ENCODE results near the gene RASAL1.

RASAL1 gene, protein sequence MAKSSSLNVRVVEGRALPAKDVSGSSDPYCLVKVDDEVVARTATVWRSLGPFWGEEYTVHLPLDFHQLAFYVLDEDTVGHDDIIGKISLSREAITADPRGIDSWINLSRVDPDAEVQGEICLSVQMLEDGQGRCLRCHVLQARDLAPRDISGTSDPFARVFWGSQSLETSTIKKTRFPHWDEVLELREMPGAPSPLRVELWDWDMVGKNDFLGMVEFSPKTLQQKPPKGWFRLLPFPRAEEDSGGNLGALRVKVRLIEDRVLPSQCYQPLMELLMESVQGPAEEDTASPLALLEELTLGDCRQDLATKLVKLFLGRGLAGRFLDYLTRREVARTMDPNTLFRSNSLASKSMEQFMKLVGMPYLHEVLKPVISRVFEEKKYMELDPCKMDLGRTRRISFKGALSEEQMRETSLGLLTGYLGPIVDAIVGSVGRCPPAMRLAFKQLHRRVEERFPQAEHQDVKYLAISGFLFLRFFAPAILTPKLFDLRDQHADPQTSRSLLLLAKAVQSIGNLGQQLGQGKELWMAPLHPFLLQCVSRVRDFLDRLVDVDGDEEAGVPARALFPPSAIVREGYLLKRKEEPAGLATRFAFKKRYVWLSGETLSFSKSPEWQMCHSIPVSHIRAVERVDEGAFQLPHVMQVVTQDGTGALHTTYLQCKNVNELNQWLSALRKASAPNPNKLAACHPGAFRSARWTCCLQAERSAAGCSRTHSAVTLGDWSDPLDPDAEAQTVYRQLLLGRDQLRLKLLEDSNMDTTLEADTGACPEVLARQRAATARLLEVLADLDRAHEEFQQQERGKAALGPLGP

DNA sequence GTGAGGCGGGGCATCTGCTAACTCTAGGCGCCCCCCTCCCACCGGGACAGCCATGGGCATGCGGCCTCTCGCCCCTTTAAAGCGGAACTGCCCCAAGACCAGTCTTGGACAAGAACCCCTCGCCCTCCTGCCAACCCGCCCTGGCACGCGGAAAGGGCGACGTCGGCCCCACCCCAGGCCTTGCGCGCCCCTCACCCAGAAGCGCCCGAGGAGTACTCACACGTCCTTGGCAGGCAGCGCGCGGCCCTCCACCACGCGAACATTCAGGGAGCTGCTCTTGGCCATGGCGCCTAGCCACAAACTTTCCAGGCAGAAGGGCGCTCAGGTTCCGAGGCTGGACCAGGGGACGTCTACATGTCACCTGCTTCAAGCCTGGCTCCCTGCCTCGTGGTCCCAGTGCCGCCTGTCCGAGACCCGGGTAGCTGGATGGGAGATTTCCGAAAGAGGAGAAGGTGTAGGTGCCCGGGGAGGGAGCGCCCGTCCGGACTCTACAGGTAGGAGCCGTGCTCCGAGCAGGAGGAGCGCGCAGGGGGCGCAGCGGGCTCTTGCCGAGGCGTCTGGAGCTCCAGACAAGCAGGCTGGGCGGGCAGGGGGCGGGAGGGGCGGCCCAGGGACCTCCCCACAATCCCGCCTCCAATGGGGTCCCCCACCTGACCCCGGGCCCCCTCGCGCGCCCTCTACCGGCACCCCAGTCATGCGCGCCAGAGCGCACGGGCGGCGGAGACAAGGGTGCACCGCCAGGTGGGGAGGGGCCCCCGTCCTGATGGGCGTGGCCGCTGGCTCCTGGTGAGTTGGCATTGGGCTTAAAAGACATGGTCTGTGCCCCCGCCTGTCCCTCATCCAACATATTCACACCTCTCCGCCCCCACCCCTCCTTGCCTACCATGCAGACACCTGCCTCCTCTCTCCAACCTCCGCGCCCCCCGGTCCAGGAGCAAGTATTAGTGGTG is at the start of gene RASAL1:
Gene RASAL1 (minus strand): TSS at position 584 of the 950 bp plus-strand sequence. CDS start 299 bp downstream, at position 285.
- peak; percentile 76 for DNase-seq

DNA sequence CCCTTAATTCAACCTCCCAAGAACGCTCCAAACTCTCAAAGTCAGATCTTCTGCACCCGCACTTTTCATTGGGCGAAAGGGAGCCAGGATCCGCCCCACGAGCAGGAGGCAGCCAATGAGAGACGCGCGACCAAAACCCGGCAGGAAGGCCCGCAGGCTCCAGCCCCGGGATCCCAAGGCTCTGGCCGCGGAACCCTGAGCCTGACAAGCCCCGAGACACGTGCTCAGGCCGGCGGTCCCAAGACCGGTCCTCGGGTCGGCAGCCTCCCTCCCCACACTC is 49.3 kb upstream of the RASAL1 start:
- DNase-seq = peak; percentile 90

GRCh38 chr12:113184098-113184899 is 48.7 kb upstream of the RASAL1 start:
- no peak for DNase-seq

DNA sequence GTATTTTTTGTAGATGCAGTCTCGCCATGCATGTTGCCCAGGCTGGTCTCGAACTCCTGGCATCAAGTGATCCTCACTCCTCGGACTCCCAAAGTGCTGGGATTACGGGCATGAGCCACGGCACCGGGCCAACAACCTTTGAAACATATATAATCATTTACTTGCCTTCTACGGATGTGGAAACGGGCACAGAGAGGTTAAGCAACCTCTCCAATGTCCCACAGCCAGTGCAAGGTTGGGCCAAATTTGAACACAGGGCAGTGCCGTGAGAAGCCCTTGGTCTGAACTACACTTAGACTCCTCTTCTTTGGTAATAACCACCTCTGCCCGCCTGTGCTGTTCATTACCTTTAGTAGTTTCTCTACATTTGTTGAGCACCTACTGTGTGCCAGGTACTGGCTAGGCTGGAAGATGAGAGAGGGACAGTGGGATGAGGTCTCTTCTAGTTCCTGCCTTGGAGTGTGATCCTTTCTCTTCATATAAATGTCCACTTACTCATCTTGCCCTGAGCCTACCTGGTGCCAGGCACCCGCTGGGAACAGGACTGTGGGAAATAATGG is 47.5 kb upstream of the RASAL1 start:
- DNase-seq = no peak

GRCh38 chr12:113181975-113182374 is 46.4 kb upstream of the RASAL1 start:
- no peak for DNase-seq

DNA sequence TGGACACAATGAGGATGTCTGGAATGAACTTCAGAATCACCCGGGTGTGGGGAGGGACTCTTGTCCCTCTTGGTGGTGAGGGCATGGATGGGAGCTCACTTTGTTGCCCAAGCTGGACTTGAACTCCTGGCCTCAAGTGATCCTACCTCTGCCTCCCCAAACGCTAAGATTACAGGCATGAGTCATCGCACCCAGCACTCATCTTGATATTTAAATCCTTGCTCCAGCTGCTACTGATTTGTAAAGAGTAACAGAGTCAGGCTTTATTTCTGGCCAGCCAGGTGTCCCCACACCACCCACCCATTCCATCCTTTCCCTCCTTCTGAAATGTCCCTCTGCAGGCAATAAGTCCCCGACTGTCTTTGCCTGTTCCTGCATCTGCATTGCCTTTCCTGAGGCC is 44.8 kb upstream of the RASAL1 start:
- no peak for DNase-seq

DNA sequence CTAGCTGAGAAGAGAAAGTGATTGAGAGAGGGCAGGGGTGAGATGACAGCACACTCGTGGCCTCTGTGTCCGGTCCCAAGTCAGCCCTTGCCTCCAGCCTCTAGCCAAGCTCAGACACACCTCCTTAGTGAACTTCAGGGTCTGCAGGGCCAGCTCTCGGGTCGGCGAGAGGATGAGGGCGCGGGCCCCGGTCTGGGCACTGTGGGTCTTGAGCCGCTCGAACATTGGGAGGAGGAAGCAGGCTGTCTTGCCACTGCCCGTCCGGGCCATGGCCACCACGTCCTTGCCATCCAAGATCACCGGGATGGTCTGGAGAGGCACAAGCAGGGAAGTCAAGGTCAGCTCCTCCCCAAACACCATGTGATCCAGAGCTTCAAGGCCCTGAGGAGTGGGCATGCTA is 43.5 kb upstream of the RASAL1 start:
- DNase-seq = no peak

- peak; percentile 85 for DNase-seq
Observed at GRCh38 chr12:113174461-113175384, 39.2 kb upstream of the RASAL1 start.

DNA sequence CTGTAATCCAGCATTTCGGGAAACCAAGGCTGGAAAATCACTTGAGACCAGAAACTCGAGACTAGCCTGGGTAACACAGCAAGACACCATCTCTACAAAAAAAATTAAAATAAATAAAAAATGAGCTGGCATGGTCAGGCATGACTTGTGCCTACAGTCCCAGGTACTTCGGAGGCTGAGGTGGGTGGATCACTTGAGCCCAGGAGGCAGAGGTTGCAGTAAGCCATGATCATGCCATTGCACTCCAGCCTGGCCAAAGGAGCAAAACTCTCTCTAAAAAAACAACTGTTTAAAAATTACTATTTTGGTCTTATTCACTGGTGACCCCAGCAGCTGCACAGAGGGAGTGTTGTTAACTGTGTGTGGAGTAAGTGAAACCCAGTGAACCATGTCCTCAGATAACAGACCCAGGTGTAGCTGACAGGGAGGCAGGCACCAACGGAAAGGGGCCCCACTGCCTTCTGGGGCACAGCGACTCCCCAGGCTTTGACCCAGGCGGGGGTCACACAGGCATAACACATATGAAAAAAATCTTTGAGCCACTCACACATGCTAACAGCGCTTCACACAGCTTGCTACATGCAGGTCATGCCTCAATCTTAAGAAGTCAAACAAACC is 37.6 kb upstream of the RASAL1 start:
- no peak for DNase-seq

GRCh38 chr12:113172185-113172584 is 36.6 kb upstream of the RASAL1 start:
- no peak for DNase-seq

GRCh38 chr12:113171543-113171942 is 36.0 kb upstream of the RASAL1 start:
- no peak for DNase-seq

DNA sequence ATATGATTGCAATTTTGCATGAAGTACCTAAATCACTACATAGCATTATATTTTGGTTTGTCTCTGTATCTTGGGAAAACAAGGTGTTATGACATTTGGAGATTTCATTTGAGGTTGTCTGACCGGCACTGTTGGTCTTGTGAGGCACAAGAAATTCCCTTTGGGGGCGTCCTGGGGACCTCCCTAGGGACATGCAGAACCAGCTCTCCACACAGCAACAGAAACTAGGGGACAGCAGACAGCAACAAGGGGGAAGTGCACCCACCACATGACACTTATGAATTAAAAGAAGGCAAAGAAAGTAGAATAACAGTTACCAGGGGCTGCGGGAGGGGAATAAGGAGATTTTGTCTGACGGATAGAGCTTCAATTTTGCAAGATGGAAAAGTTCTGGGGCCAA is 35.4 kb upstream of the RASAL1 start:
- no peak for DNase-seq

DNA sequence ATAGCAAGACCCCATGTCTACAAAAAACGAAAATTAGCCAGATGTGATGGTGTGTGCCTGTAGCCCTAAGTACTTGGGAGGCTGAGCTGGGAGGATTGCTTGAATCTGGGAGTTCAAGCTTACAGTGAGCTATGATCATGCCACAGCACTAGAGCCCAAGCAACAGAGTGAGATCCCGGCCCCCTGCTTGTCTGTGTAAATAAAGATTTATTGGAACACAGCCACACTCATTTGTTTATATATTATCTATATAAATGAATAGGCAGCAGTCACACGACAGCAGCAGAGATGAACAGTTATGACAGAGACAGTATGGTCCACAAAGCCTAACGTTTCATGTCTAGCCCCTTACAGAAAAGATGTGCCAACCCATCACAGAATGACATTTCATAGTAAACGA is 34.9 kb upstream of the RASAL1 start:
- DNase-seq = no peak

- DNase-seq = no peak
Observed at GRCh38 chr12:113169697-113170096, 34.1 kb upstream of the RASAL1 start.

DNA sequence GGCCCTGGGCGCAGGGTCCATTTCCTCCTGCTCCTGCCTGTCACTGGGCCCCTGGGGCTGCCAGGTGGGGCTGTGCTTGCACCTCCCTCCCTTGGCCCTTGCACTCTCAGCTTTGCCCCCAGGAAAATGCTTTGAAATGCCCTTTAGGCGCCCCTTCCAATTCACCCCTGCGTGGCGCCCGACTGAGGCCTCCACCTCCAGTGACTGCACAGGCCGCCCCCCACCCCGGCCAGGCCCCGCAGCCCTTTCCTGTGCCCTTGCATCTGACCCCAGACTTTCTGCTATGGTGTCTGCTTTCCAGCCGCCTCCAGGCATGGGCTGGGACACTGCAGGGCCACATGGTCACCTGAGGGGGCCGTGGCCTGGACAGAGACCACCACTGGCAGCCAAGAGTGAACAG is 32.3 kb upstream of the RASAL1 start:
- DNase-seq = no peak

- no peak for DNase-seq
Observed at GRCh38 chr12:113165521-113166450, 30.2 kb upstream of the RASAL1 start.

DNA sequence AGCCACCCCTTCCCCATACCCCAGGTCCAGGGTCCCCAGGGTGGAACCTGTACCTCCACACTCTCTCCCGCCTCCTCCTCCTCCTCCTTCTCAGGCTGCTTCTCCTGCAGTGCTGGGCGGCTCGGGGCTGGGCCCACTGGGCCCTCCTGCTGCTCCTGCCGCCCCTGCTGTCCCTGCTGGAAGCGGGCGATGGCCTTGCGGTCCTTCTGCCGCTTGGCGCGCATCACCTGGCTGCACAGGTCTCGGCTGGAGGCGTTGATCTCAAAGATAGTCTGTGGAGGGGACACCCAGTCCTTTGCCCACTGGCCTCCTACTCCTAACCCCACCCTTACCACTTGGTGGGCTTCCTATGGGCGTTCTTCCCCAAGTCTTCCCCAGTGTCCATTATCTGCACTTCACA is 28.5 kb upstream of the RASAL1 start:
- no peak for DNase-seq

GRCh38 chr12:113163030-113163360 is 27.4 kb upstream of the RASAL1 start:
- no peak for DNase-seq
